DMS79 (cell line): ENCODE measurements around the gene AGGF1.
A peak's percentile ranks its signal among the peaks of the same experiment; 100 is the strongest.
"Not testable (repeated sequence)": the region's sequence is repeated elsewhere in the genome, so short reads cannot be mapped to it uniquely, and the experiment has no call there.

Experiments
- DNase-seq: peaks from one replicate; lab custom pipeline; 2025; lab: John Stamatoyannopoulos, UW

The AGGF1 gene

DNA sequence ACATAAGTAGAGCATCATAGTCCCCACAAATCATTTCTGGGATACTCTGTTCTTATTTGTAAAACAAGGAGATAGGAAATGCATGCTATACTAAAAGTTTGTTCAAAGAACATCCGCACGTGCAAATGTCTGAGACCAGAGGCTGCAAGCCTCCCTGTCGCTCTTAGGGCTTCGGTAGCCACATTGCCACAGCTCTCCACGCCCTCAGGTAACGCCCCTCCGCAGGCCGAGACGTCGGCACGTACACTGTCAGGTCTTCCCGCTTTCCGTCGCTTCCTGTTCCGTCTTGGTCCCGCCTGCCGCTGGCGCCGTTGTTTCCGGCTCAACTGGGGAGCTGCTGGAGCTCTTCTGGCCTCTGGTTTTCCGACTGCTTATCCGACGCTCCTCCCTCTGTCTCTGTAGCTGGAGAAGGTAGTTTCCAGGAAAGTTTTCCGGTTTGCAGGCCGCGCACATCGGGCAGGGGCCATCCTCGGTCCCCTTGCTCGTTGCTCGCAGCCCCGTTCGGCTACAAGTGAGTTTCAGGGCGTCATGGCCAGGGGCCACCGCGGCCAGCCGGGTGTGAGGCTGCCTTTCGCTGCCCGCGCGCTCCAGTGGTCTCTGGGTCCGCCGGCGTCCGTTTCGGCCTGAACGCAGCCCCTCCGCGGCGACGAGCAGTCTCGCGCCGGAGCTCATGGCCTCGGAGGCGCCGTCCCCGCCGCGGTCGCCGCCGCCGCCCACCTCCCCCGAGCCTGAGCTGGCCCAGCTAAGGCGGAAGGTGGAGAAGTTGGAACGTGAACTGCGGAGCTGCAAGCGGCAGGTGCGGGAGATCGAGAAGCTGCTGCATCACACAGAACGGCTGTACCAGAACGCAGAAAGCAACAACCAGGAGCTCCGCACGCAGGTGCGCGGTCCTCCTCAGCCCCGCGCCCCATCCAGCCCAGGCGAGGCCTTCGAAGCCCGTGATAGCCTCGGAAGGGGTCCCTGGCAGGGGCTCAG, at the start of gene AGGF1:
AGGF1 (plus strand) TSS at position 308 of the 975 bp plus-strand sequence; CDS start at position 671, 363 bp downstream.
- peak; percentile 75 for DNase-seq

DNA sequence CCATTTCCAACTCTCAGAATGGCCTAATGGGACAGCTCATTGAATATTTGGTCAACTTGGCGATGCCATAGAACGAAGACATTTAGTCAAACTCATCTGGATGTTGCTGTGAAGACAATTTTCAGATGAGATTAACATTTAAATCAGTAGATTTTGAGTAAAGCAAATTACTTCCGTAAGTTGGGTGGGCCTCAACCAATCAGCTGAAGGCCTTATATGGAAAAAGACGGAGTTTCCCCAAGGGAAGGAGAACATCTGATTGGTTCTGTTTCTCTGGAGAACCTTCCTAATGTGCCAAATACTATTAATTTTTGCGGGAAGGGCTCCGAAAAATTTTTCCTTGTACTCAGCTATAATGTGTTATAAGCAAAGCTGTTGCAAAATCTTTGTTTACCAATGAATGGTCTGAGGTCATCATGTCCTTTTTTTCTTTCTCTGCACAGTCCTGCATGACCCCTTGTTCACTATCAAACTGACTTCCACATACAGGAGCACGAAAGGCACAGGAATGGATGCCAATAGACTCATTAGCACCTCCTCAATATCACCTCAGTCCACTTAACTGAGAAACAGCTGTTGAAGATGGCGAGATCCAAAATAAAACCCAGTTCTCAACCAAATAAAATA, 49.6 kb upstream of the AGGF1 start:
- no peak for DNase-seq

DNA sequence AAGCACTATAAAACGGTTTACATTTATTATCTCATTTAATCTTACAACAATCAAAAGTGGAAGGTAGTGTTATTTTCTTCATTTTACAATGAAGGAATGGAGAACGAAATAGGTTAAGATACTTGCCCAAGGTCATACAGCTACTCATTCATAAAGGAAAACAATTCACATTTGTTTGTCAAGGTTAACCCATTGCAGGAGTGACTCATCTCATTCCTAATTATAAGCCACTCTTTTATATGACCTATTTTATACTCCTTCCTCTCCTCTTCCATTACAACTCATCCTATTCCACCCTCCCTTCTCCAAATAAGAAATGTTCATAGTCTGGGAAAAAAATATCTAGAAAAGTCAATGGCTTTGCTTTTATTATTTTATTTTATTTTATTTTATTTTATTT, 47.8 kb upstream of the AGGF1 start:
- DNase-seq = no peak

DNA sequence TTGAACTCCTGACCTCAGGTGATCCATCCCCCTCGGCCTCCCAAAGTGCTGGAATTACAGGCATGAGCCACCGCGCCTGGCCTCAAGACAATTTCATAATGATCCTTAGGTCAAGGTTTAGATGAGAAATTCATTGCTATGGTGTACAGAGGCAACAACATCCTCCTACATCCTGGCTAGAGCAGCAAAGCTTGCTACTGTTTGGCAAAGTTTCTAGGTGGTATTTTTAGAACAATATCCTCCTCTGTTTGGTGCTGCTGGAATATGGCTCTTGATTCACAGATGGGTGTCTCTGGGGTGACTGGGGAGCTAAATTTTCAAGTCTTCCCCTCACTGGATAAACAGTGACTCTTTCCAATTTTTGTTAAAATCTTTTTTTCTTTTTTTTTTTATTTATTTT, 46.7 kb upstream of the AGGF1 start:
- DNase-seq = no peak

GRCh38 chr5:76986825-76987526, 43.2 kb upstream of the AGGF1 start:
- DNase-seq = peak; percentile 2

GRCh38 chr5:76990899-76991459, 39.2 kb upstream of the AGGF1 start:
- DNase-seq = no peak

DNA sequence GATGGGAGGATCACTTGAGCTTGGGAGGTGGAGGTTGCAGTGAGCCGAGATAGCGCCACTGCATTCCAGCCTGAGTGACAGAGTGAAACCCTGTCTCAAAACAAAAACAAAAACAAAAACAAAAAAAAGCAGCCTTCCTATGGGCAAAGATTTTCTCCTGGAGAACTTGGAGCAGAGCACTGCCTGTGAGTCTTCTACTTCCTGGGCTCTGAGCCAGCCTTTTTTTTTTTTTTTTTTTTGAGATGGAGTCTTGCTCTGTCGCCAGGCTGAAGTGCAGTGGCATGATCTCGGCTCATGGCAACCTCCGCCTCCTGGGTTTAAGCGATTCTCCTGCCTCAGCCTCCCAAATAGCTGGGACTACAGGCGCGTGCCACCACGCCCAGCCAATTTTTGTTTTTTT, 36.8 kb upstream of the AGGF1 start:
- DNase-seq = not testable (repeated sequence)

DNA sequence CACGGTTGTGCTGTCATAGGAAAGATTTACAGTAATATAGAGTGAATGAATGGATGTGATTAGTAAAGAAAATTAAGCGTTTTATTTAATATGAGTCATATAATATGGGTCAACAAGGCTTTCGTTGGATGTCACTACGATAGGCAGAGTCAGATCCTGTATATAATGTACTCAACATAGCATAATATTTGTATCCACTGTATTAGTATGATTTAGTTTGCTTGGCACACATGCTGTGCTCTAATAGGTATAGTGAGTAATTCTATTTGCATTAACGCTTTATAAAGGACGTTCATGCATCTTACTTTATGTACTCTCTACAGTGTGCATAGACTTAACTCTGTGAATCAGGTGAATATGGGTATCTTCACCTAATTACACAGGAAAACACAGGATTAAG, 35.9 kb upstream of the AGGF1 start:
- no peak for DNase-seq

DNA sequence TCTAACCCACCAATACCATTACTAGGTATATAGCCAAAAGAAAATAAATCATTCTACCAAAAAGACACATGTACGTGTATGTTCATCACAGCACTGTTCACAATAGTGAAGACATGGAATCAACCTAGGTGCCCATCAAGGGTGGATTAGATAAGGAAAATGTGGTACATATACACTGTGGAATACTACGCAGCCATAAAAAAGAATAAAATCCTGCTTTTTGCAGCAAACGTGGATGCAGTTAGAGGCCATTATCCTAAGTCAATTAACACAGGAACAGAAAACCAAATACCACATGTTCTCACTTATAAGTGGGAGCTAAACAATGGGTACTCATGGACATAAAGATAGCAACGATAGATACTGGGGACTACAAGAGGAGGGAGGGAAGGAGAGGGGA, 32.0 kb upstream of the AGGF1 start:
- not testable (repeated sequence) for DNase-seq

- no peak for DNase-seq
Measured at GRCh38 chr5:76999451-76999850, 30.8 kb upstream of the AGGF1 start.

- no peak for DNase-seq
Measured at GRCh38 chr5:77003246-77003645, 27.0 kb upstream of the AGGF1 start.

DNA sequence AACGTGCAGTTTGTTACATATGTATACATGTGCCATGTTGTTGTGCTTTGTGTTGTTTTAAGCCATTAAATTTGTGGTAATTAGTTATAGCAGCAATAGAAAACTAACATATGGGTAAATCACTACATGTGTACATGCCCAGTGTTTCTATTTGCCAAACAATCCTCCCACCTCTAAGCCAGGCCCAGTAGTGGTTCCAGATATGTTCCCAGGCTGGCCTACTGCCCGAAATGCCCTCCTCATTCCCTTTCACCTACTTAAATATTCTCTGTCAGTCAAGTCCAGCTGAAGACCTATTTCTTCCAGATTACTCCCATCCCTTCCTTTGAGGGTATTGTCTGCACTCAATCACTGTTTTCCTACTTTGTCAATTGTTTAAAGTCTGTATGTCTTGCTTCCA, 24.1 kb upstream of the AGGF1 start:
- DNase-seq = no peak

- DNase-seq = no peak
Measured at GRCh38 chr5:77008413-77008812, 21.8 kb upstream of the AGGF1 start.

DNA sequence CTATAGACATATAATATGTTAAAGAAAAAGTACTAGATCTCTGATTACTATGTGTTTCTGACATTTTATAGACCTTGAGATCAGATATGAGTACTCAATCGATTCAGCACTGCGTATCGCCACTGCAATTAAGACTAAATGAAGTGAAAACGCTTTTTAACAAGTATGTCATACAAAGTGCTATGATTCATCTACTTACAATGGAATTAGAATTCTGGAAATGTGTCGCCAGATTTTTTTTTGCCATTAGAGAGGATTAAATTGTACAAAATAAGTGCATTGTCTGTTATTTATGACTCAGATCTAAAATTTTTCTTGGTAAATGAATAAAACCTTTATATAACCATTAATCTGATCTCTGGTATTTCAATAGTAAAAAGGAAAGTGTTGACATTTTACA, 20.0 kb upstream of the AGGF1 start:
- no peak for DNase-seq

DNA sequence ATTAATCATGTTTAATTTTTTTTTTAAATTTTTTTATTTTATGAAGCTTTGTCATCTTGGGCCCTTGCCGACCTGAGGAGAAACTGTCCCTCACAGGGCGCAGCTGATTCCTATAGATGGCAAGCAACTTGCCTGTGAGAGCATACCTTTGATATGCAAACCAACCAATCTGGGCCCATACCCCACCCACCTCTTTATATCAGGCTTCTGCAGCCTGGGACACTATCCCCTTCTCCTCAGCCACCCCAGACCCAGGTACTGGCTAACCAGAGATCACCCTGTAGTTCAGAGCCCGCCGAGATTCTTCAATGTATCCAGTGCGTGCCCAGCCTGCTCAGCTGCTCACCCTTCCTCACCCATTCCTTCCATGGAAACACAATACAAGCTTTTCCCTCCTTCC, 18.7 kb upstream of the AGGF1 start:
- no peak for DNase-seq

GRCh38 chr5:77012601-77013000, 17.6 kb upstream of the AGGF1 start:
- DNase-seq = no peak

- DNase-seq = no peak
Measured at GRCh38 chr5:77015938-77016569, 14.2 kb upstream of the AGGF1 start.

- no peak for DNase-seq
Measured at GRCh38 chr5:77016962-77017361, 13.2 kb upstream of the AGGF1 start.

DNA sequence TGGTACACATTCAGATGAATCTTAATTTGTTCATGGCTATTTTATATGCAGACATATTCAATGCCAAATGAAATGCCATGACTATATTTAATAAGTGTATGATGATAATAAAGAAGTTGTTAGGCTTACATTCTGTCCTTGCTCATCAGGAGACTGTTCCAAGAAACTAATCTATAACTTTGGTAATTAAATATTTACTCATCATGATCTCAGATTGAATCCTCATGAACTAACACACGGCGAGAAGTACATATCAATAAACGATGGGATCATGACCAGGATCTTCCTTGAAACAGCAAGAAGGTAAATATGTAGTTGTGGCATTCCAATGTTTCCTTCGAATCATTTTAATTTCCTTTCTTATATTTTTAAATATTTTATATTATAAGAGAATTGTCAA, 12.5 kb upstream of the AGGF1 start:
- DNase-seq = no peak

DNA sequence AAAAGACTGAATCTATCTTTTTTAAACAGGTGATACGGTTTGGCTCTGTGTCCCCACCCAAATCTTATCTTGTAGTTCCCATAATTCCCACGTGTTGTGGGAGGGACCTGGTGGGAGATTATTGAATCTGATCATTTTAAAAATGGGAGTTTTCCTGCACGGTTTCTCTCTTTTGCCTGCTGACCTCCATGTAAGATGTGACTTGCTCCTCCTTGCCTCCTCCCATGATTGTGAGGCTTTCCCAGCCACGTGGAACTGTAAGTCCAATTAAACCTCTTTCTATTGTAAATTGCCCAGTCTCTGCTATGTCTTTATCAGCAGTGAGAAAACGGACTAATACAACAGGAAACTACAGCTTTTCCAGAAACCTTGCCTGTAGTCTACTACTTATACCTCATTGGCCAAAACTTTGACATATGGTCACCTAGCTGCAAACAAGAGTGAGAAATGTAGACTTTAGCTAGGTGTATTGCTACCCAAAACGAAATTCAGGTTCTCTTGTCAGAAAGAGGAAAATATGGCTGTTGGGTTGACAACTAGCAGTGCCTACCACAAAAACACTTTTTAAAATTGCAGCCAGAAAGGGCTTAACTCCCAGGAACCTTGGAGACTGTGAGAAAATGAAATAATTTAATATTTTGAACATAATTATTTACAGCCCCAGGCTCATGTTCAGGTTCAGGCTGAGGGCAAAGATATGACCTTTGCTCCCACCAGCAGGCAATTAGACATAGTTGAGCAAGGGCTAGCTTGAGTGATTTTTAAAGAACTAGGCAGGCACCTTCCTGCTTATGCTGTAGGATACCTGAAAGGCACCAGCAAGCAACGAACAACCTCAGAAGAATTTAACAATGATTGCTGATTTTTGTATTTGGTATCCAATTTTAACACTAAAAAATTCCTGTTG, 7.4 kb upstream of the AGGF1 start:
- no peak for DNase-seq

DNA sequence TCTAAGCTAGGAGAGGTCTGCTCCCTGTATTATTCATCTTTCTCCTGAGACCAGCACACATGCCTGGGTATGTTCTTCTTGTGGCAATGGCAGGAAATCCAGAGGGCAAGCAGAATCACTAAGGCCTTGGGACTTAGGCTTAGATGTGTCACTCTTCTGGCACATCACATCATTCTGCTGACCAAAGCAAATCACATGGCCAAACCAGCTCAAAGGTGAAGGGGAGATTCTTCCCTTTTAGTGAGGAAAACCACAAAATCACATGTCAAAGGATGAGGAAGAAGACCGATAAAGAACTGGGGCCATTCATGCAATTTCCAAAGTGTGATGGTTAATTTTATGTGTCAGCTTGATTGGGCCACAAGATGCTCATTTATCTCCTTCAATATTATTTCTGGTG, 5.7 kb upstream of the AGGF1 start:
- DNase-seq = no peak
